Fibroblast of skin of left quadriceps (primary cell): ENCODE measurements around the gene LRP2.
"Not testable (repeated sequence)": the region's sequence is repeated elsewhere in the genome, so short reads cannot be mapped to it uniquely, and the experiment has no call there.

Experiments
- DNase-seq, 2 experiments: peaks; one replicate each; pipeline ENCODE4 v3.0.0-alpha.2; 2013; ENCODE audit warnings: low read depth in 2 of 2

Gene LRP2

DNA sequence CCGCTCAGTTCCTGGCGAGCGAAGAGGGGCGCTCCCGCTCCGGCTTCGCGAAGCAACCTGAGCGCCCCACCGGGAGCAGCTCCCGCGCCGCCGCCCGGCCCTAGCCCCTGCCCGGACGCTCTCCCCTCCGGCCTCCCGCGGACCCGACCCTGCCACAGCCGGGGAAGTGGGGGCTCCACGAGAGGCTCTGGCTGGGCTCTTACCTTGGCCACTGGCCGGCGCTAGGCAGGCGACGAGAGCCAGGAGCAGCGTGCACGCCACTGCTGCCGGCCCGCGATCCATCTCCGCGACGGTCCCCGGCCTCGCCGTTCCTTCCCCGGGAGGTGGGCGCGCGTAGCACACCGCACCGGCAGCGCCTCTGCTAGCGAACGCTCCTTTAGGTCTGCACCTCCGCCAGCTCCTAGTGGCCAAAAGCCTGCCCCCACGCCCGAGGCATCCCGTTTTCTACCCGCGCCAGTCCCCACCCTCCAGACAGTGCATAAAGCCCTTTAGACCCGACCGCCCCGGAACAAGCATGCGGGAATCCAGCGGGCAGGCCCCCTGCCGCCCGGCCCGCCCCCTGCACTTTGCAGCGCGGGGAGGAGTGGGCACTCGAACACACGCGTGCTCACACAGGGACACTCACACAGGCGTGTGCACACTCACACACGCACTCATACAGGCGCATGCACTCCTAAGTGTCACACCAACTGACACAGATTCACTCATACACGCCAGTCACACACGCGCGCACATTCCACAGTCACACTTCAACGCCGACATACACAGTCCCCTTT, at the start of gene LRP2:
Gene LRP2 (minus strand): TSS at position 417 of the 776 bp plus-strand sequence. CDS start 135 bp downstream, at position 282.
- DNase-seq, result no peak

DNA sequence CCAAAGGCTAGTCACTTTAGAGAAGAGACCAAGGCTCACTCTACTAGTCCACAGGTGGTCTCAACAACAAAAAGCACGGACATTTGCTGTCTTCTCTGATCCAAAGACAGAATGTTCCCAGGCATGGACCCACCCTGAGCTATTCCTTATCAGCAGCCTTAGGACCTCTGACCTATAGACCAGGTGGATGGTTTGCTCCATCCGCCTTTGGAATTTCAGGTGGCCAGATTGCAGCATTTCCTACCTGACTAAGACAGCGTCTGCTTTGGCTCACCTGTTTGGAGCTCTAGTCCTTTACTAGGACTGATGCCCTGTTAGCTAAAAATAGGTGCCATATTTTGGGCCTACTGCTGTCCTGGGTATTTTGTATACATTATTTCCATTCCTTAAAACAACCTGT, 44.6 kb upstream of the LRP2 start:
- no peak for DNase-seq

DNA sequence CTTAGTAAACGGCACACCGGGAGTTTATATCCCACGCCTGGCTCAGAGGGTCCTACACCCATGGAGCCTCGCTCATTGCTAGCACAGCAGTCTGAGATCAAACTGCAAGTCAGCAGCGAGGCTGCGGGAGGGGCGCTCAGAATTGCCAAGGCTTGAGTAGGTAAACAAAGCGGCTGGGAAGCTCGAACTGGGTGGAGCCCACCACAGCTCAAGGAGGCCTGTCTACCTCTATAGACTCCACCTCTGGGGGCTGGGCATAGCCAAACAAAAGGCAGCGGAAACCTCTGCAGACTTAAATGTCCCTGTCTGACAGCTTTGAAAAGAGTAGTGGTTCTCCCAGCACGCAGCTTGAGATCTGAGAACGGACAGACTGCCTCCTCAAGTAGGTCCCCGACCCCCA, 37.2 kb upstream of the LRP2 start:
- DNase-seq, result not testable (repeated sequence)

DNA sequence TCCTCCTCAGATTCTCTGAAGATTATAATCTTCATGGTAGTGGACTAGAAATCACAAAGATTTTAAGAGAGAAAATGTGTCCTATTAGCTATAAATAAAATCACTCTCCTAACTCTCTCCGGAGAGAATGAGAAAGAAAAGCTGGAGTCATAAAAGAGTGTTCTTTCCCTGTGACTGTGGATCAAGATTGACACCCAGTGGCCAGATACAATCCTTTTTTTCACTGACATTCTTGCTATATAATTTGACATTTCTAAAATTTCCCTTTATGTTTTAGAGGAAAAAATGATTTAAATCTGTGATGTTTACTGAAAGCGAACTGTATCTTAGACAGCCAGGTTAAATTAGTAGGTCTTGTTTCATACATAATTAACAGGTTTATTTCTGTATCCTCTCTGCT, 35.4 kb upstream of the LRP2 start:
- DNase-seq, result no peak

DNA sequence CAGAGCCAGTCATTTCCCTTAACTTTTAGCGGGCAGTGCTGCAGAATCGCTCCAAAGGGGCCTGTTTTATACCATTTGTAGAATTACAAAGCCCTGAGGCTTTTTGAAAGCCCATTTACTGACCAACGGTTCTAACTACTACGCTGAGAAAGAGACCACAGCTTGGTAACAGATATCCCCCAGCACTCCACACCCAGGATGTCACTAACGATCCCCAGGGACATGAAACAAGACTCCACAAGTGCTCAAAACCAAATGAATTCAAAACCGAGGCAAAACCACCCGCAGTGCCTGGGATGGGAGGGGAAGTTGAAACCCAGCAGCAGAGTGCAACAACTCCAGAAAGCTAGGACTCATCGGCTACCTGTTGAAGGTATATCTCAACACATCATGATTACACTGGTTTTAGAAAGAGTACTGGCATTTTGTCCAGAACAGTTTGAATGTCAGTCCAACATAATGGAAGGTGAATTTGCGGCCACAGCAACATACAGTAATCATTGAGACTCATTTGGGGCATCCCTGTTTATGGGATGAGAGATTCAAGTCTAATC, 33.6 kb upstream of the LRP2 start:
- no peak for DNase-seq

DNA sequence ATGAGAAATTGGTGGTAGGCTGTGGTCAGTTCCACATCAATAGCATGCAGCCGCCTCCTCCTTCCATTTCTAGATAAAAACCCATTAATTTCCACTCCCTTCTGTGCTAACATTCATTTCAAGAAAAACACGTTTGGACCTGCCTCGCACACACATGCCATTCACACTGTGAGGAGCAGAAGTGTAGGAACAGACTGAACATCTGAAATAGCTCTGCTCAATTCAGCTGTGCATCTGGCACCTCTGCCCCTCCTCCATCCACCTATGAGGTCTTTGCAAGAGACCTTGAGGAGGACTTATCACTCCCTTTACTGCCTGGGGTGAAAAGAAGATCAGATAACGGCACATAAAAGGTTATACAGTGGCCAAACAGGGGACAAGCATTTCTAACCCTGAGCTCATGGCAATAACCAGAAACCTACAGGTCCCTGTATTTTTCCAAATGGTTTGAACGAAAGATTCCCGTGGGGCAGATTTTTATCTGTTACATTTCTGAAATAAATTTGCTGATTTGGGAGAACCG, 30.8 kb upstream of the LRP2 start:
- DNase-seq, result no peak

DNA sequence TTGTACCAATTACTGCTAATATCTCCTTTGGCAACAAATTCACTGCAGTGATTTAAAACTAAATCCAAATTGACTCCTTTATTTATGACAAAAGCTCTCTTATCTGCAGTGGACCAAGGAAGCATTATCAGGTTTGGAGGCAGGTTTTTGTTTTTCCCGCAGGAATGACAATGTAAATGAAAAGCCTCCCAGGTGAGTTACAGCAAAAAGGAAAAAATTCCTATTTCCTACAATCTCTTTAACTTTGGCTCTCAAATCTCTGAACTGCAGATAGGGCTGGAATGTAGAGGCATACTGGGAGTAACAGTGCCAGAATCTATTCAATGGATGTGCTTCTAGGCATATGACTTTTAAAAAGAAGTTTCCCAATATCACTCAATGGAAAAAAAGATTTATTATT, 28.9 kb upstream of the LRP2 start:
- no peak for DNase-seq

DNA sequence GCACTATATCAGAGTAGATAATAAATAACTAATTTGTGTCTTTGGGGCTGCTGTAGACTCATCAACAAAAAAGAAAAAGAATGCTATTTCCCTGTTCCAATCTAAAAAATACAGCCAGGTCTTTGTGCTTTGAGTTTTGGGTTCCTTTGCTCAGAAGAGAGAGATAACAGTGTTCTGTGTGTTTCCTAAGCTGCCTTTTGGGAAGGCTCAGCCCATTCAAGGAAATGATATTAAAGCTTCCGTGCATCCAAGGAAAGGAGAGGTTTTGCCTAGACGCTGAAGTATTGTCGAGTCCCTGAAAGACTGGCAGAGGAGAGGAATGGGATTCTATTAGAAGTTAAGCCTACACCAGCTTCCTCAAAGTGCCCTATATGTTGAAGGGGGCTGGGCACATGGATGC, 25.8 kb upstream of the LRP2 start:
- DNase-seq, result no peak

DNA sequence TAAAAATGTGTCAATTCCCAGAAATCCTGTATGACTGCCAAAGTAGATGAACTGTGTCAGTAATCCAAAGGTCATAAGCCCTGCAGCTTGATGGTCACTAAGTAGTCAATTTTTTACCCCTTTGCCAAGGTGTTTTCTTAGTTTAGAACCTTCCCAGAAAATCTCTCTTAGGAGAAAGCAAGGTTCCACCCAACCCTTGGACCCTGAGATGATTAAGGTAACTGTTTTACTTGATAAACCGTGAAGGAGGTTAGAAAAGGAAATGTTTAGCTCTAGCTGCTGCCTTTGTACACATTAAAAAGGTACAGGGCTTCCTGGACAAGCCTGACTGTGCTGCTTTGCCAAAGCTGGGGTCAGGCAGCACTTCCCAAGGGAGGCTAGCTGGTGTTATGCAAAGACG, 24.4 kb upstream of the LRP2 start:
- no peak for DNase-seq

DNA sequence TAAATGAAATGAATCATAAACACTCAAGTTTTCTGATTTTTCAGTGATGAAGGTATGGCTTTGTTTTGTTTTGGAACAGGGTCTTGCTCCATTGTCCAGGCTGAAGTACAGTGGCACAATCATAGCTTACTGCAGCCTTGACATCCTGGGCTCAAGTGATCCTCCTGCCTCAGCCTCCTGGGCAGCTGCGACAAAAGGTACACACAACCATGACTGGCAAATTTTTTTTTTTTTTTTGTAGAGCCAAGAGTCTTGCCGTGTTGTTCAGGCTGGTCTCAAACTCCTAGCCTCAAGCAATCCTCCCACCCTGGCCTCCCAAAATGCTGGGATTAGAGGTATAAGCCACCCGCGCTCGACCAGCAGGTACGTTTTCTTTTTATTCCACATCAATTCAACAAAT, 22.5 kb upstream of the LRP2 start:
- DNase-seq, result no peak

DNA sequence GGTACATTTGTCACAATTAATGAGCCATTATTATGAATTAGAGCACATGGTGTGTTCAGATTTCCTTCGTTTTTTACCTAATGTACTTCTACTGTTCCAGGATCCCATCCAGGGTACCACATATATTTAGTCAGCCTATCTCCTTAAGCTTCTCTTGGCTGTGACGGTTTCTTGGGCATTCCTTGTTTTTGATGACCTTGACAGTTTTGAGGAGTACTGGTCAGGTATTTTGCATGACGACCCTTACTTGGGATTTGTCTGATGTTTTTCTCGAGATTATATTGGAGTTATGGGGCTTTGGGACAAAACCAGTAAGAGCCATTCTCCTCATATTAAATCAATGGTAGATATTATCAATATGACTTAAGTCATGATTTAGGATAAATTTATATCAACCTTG, 10.2 kb upstream of the LRP2 start:
- DNase-seq, result no peak

DNA sequence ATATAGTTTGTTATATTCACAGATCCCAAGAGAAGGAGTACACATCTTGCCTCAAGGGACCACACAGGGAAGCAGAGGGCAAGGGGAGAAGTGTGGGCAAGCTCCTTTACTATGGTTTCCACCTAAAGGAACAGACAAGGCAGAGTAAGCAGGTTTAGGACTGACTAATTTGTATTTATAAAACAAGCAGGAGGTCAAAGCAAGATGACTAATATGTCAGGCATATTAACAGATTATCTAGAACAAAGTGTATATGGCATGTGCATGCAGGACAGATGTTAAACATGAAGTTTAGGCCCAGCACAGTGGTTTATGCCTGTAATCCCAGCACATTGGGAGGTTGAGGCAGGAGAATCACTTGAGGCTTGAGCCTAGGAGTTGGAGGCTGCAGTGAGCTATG, 3.7 kb upstream of the LRP2 start:
- DNase-seq, result no peak

DNA sequence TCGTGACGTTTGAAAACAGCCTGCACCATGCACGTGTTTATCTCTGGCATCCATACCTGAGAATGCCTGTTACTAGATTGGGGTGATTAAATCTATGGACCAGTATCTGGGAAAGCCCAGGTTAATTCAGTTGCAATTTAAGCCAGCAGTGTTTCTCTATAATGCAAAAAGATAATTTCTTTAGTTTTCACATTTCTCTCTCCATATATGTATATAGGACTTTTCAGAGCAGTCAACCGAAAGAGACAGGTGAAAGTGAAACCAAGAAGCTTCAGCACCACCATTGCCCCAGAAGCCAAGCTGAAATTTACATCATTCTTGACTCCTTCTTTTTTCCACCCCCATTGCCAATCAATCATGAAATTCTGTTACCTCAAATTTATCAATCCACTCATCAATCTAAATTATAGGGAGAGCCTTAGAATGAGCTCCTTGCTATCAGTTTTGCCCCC, 2.7 kb upstream of the LRP2 start:
- DNase-seq, result no peak

DNA sequence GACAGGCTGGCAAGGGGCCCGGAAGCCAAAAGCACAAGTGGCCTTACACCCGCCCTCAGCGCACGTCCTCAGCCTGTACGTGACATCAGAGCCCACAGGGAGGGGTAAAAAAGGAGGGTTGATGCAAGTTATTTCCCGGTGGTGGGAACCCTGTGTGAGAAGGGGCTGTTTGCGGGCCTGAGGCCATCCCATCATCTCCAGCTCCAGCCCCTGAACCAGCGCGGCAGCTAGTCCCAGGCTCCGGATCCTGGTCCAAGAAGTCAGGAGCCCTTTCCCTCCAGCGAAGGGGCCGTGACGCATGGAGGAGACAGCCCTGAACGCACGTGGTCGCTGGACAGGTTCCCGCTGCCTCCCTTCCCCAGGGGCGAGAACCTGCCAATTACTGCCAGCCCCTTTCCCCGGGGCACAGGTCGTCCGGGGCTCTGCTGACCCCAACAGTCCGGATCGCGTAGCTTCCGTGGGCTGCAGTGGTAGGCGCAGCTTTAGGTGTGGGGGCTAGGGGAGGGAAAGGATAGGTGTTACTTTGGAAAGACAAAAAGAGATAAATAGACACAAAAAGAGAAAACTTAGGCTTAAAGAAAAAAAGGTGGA, 1.3 kb upstream of the LRP2 start:
- no peak for DNase-seq

DNA sequence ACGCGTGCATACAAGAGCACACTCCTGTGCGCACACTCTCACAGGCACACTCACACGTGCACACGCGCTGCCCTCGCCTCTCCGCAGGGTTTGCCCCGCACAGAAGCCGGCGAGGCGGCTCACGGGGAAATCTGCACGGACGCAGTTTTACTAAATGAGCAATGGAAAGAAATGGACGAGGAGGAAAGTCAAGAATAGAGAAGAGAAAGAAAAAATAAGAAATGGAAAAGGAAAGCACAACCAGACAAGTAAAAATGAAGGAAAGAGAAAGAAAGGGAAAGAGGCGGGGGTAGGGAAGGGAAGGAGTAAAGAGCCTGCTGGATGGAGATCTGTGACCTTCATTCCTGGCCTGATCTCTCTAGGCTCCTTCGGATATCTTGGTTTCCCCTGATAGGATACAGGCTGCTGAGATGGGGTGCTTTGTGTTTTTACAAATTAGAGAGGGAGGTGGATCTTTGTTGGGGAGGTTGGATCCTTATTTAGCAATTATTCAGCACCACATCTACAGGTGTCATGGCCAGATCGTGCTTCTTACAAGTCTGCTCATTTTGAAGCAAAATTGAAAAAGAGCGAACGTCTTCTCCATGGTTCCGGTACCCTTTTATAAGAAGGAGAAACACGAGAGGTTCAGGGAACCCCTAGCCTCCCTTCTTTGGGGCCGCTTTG, 693 bp upstream of the LRP2 start:
- DNase-seq, result no peak

DNA sequence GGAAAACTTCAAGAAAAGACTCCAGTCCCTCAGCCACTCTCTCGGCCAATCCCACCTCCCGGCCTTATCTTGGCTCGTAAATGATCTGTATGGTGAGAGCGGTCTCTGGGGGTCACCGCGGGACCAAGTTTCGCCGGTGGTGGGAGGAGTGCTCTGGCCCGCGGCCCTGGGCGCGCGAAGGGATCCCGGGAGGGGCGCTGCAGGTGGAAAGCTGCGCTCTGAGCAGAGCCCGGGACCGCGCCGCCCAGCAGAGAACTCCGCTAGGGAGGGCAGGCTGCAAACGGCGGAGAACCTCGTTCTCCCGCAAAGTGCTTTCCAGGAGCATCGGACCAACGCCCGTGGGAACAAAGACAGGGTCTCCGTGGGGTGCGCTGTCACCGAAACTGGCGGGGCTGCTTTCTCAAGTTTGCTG, 622 bp downstream of the LRP2 start:
- DNase-seq, result no peak

DNA sequence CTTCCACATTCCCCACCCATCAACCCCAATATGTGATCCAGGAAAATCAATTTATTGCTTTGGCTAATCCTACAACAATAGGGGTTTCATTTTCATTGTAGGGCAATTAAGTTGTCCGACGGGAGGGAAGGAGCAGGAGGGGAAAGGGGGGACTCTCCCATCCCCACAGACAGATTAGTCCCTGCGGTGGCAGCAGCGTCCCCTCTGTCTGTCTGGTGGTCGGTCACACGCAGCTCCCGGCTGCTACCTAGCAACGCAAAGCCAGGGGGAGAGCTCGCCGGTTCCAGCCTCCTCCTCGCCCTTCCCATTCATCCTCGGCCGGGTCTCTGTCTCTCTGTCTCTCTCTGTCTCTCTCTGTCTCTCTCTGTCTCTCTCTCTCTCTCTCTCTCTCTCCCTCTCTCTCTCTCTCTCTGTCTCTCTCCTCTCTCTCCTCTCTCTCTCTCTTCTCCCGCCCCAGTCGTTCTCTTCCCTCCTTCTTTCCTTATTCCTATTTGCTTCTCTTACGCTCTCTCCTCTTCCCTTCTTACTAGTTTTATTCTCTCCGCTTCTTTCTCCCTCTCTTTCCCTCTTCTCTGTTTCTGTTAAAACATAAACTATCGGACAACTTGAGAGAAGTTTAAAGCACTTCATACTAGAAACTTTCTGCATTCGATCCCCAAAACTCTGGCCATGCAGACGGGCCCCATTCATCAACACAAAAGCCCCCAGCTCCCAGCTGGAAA, 1.2 kb downstream of the LRP2 start:
- no peak for DNase-seq

DNA sequence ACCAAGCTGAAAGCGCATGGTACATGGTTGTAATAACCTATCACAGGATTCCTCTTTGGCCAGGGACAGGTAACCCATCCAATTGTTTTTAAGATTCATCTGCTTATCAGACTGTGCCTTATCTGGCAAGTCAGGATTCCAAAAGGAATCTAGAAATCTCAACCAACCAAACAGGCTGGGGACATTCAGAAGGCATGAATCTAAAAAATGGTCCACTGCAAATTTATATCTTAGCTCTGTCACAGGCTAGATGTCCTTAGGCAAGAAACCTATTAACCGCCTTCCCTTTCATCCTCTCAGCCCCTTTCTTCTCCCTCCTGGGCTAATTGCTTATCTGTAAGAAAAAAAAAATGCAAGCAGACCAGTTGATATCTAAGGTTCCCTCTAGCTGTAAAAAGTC, 4.3 kb downstream of the LRP2 start:
- DNase-seq, result no peak

DNA sequence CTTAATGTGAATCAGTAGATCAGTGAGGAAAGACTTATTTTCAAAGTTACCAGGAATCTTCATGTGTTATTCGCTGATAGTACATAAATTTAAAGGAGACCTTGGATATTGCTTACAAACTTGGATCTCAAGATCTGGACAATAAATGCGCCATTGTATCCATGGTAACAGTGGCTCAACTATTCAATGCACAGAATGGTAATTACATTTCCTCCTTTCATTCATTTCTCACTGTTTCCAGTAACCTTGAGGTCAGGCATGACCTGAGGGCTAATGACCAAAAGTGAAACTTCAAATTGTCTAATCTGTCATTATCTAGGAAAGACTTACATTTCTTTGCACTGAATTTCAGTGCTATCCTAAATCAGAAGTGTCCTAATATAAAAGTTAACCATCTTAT, 8.1 kb downstream of the LRP2 start:
- no peak for DNase-seq

DNA sequence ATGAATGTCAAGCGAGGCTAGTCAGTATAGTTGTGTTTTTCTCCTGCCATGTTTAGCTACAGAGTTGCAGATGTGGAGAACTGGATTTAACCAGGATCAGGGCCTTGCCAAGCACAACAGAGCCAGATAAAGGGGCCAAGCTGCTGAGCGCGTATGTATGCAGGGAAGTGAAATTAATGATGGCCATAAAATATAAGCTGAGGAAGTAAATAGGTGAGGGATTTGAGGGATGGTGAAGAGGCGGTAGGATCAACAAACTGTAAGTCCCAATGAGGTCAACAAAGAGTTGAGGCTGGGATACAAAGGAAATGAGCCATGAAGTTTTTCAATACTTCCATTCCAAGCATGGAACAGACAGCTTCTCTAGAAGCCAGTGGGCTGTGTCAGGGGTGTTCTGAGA, 10.6 kb downstream of the LRP2 start:
- DNase-seq, result no peak

DNA sequence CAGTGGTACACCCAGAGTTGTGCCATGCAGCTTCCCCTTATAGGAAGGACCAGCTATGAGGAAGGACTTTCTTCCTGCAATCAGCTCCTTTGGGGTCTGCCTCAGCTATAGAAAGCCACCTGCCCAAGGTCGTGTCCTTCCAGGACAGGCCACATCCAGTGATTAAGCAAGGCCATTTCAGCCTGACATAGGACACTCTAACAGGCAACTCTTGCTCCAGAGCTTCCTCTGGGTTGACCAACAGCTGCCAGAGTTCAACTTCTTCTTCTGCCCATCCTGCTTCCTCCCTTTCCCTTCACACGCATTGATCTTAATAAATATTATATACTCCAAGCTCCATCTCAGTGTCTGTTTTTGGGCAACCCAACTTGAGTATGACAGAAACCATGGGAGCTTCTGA, 12.8 kb downstream of the LRP2 start:
- DNase-seq, result no peak
